ENCODE measurements around the gene DIAPH3.

- TF ChIP-seq CTCF (IDR thresholded peaks at IDR 0.05) (no peak), POLR2A (IDR thresholded peaks at IDR 0.05) (no peak)
Measured at GRCh38 chr13:59643906-59644626, 519.7 kb downstream of the DIAPH3 start.
